DMS153 treated with DMSO at 0.1 percent for 48 hours (cell line): ENCODE measurements around the gene MAP3K20.
"Not testable (repeated sequence)": the region's sequence is repeated elsewhere in the genome, so short reads cannot be mapped to it uniquely, and the experiment has no call there.

Experiments used
- DNase-seq: peaks from one replicate; lab custom pipeline; 2025; ENCODE audit not compliant: unreplicated experiment; lab: John Stamatoyannopoulos, UW

MAP3K20 gene

DNA sequence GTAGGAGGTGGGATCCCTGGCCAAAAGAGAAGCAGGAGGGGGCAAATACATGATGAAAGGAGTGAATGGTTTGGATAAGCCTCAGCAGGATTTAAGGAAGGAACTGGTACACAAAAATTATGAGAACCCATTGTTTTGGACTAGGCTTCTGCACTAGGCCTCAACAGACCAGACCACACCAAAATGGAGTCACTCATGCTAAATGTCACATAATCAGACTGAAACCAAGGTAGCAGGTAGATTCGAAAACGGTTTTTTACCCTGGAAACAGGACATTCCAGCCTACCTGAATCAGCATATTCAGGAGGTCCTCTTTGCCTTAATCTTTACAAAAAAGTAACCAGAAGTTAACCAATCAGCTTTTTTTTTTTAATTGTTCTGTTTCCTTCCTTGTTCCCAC lies 229.7 kb downstream of the MAP3K20 start:
- no peak for DNase-seq

GRCh38 chr2:173307293-173307692 lies 231.6 kb downstream of the MAP3K20 start:
- no peak for DNase-seq

DNA sequence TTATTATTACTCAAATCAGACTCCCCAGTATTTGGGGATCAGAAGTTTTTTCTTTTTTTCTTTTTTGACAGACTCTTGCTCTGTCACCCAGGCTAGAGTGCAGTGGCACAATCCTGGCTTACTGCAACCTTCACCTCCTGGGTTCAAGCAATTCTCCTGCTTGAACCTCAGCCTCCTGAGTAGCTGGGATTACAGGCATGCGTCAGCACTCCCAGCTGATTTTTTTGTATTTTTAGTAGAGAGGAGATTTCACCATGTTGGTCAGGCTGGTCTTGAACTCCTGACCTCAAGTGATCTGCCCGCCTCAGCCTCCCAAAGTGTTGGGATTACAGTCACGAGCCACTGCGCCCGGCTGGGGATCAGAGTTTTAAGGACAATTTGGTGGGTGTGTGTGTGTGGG lies 233.7 kb downstream of the MAP3K20 start:
- DNase-seq = not testable (repeated sequence)

- DNase-seq = no peak
These were observed 236.4 kb downstream of the MAP3K20 start for GRCh38 chr2:173311844-173312606.
